Frontal cortex (tissue), 4 donors: ENCODE measurements around the gene SPEF2. TPM values are rescaled to one million over a fixed set of nuclear protein-coding genes. Genes with fewer than 3 reads are reported as not detected.
"Not testable (repeated sequence)": the region's sequence is repeated elsewhere in the genome, so short reads cannot be mapped to it uniquely, and the experiment has no call there.

Experiments
- DNase-seq, 2 donors: peaks; one replicate each; pipeline ENCODE4 v3.0.0; 2012; ENCODE audit warnings: low spot score in 2 of 2
- FAIRE-seq: peaks from 2 replicates; lab custom pipeline; 2012; peaks lifted over from hg19 to GRCh38; lab: Jason Lieb, UNC
- total RNA-seq: library from RNA; depleted of rRNA; stranded (reverse); fragments of >200 nt; gene quantifications from one replicate; pipeline ENCODE4 v1.2.3, GENCODE V29; 2014
- donor health status: control.
- donor health status: control.
- donor health status: control.

The SPEF2 gene
- total RNA-seq, 1 donor from 2014 or later = 12.2 TPM

DNA sequence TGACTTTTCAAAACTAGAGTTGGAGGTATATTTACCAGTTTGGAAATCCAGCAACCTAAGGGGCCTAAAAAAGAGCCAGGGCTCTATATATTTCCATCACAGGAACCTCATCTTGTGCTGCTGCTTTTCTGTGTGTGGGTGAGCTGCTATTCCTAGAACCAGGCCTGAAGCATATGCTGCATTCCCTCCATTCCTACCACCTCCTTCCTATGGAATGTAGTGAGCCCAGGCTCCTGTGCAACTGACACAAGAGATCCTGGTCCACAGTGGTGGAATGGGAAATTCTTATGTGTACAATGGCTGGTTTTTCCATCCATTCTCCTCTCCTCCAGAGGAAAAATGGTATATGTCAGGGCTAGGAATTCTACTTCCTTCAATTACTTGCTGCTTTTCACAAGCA is 39.1 kb downstream of the SPEF2 start:
- DNase-seq (no peak), FAIRE-seq (no peak)

DNA sequence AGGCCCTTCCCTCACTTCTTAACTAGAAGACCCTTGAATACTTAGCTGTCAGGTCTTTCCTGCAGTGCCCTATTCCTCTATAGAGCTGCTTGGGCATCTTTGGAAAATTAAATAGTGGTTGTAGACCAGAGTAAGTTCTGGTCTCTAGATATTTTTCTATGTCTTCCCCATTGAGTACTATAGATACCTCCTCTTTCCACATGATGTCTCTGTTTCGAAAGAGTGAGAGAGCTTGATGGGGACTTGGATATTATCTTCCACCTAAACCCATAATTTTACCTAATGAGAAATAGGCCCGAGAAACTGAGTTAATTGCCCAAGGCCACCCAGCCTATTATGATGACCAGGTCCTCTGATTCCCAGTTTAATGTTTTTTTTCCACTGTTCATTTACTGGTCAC is 40.2 kb downstream of the SPEF2 start:
- DNase-seq (no peak), FAIRE-seq (no peak)

DNA sequence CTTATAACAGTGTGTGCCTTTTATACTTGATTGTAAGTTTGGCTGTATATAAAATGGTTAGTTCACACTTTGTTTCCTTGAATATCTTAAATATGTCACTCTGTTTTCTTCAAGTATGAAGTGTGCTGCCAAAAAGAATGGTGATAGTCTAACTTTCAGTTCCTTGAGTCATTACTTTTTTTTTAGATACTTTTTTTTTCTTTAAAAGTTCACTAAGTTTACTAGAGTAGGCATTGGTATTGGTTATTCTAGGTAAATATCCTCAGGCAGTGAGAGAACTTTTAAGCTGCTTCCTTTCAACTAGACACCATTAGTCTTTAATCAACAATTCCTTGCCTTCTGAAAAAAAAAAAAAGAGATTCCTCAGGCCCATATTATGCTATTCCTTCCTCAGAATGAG is 41.9 kb downstream of the SPEF2 start:
- FAIRE-seq = no peak
- no peak for DNase-seq

DNA sequence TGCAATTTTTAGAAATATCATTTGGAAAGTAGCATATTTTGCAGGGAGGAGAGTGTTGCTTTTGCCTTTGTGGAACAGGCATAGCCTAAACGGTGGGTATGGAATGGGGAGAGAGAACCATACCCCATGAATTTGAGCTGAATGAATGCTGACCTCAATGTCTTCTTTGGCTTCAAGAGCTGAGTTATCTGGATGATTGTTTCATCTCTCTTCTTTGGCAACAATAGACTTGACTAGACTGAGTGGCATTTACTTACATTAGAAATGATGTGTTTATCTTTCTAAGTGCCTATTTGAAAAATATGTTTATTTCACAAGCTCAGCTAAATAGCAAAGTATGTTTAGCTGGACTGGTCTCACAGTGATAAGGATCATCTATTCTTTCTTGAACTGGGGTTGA is 42.8 kb downstream of the SPEF2 start:
- no peak for FAIRE-seq
- no peak for DNase-seq

DNA sequence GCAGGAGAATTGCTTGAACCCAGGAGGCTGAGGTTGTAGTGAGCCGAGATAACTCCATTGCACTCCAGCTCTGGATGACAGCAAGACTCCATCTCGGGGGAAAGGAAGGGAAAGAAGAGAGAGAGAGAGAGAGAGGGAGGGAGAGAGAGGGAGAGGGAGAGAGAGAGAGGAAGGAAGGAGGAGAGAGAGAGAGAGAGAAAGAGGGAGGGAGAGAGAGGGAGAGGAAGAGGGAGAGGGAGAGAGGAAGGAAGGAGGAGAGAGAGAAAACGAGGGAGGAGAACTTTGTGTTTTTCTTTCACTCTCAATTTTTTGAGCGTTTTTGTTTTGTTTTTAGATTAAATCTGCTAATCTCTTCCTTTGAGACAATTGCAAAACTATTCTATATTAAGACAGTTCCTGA is 46.9 kb downstream of the SPEF2 start:
- FAIRE-seq (no peak), DNase-seq (no peak)

DNA sequence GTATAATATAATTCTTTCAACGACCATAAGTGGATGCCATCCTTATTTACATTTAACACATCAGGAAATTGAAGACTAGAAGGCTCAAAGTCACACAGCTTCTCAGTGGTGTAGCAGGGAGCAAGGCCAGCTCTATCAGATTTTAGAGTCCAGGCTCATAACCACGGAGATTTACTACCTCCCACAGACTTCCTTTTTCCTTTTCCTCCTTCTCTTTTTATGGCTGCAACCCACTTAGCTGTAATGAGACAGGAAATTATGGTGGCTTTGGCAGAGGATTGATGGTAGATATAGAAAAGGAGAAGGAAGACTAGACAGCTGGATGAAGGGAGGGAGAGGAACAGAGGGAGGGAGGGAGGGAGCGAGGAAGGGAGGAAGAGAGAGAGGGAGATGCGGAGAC is 47.4 kb downstream of the SPEF2 start:
- no peak for DNase-seq
- no peak for FAIRE-seq

DNA sequence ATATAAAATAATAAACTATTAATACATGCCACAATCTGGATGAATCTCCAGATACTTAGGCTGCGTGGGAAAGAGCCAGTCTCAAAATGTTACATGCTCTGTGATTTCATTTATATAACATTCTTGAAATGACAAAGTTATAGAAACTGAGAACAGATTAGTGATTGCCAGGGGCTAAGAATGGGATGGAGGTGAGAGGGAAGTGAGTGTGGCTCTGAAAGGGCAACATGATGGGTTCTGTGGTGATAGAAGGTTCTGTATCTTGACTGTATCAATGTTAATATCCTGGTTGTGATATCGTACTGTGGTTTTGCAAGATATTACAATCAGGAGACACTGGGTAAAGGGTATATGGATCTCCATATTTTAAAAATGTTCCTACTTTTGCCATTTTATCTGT is 50.7 kb downstream of the SPEF2 start:
- no peak for DNase-seq
- FAIRE-seq = no peak

DNA sequence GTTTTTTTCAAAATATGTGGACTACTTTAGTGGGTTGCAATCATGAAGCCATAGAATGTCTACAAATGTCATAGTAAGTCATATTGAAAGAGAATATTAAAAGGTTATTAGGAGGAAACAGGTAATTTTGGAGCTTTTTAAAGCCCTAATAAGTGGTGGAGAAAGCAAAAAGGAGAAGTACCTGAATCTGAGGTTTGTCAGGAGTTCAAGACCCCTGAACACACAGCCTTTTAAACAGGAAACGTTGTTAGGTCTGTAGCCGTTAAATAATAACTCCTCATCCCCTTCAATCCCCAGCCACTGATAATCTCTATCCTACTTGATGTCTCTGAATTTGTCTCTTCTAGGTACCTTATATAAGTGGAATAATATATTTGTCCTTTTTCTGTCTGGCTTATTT is 51.1 kb downstream of the SPEF2 start:
- no peak for DNase-seq
- no peak for FAIRE-seq

DNA sequence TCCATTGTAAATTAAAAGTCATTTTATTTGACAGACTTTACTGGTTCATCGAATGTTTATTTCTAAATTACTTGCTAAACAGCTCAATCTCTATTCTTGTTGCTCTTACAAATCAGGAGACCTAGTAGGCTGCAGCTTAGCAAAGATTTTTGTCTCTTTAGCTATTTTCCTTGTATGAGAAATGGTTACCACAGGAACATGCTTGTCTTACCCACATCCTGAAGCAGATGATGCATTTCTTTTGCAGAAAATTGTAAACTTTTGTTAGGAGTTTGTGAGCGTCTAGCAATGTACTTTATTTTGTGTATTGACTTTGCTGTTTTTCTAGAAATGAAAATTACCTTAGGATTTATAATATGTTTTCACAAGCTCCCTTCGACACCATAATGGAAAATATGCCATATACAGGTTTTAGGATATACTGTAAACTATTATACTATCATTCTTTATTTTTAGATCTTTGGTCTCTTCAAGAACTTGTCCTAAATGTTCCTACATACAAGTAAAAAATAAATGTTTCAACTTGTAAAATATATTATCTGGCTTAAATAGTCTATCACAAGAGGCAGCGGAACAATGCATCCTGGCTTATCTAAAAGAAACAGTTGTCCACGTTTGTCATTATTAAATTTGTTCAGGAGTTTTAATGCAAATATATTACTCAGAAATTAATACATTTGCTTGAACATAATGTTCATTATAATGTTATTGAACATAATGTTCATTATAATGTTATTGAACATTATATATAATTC is 54.1 kb downstream of the SPEF2 start:
- DNase-seq (no peak), FAIRE-seq (no peak)

DNA sequence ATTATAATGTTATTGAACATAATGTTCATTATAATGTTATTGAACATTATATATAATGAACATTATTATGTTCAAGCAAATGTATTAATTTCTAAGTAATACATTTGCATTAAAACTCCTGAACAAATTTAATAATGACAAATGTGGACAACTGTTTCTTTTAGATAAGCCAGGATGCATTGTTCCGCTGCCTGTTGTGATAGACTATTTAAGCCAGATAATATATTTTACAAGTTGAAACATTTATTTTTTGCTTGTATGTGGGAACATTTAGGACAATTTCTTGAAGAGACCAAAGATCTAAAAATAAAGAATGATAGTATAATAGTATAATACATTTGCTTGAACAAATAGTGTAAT is 54.6 kb downstream of the SPEF2 start:
- DNase-seq, FAIRE-seq: not testable (repeated sequence)

DNA sequence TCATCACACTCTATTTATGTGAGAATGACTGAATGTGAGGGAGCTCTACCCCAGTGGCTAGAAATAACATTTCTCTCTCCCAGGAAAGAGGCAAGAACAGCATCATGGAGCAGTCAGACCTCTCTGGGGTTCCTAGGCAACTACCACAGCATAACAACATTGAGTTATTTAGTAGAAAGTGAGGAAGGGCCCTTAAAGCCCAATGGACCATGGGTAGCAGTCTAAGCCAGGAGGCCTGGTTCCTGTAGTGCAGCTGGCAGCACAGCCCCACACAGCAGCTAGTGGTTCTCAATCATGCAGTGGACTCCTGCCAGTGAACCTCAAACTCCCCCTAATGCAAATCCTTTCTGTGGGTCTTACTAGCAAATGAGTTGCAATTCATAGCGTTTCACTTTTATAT is 55.3 kb downstream of the SPEF2 start:
- no peak for FAIRE-seq
- no peak for DNase-seq

DNA sequence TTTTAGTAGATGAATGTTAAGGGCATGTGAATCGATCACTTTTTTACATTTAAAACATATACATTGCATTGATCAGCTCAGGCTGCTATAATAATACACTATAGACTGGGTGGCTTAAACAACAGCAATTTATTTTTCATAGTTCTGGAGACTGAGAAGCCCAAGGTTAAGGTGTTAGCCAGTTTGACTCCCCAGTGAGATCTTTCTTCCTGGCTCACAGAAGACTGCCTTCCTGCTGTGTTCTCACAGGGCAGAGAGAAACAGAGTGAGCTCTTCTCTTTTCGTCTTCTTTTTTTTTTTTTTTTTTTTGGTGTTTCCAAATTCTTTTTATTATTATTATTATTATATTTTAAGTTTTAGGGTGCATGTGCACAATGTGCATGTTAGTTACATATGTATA is 56.4 kb downstream of the SPEF2 start:
- DNase-seq (no peak), FAIRE-seq (no peak)

DNA sequence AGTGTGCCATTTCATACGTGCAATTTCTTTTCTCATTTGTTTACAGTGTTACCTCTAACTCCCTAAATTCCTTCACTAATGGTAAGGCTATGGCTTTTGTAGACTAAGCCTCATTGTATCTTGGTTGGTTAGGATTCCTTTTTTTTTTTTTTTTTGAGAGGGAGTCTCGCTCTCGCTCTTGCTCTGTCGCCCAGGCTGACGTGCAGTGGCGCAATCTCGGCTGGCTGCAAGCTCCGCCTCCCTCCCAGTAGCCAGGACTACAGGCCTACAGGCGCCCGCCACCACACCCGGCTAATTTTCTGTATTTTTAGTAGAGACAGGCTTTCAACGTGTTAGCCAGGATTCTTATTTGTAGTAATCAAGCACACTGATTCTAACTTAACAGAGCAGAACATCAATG is 57.7 kb downstream of the SPEF2 start:
- FAIRE-seq (no peak), DNase-seq (no peak)

DNA sequence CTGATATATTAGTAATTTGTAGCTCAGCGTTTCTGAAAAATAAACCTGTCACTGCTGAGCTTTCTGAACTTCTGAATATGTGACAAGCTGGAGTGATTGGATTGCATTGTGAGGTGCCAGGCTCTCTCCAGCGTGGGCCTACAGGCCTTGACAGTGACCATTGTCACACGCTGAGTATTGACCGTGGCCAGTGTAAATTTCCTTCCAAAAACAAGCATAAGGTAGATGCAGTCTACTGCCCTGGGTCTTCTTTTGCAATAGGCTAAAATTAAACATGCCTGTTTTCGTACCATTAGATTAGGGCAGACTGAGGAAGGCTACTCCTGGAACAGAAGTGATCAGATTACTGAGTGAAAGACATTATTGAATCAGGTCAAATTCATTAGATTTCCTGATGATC is 60.2 kb downstream of the SPEF2 start:
- DNase-seq = no peak
- FAIRE-seq = no peak

DNA sequence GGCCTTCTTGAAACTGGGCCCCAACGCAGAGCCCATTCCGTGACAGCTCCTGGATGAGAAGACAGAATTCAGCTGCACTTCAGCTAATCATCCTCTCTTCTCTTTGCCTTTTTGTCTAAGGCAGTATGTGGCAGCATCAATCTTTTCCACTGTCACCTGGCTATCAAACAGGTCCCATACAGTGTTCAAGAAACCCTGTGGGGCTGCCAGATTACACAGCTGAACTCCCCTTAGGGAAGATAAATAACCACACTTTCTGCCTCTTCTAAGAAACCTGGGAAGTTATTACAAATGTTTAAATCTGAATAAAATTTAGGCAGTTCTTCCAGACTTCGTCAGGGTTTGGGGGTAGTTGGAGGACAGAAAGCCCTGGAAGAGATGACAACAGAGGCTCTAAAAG is 61.0 kb downstream of the SPEF2 start:
- DNase-seq (no peak), FAIRE-seq (no peak)

DNA sequence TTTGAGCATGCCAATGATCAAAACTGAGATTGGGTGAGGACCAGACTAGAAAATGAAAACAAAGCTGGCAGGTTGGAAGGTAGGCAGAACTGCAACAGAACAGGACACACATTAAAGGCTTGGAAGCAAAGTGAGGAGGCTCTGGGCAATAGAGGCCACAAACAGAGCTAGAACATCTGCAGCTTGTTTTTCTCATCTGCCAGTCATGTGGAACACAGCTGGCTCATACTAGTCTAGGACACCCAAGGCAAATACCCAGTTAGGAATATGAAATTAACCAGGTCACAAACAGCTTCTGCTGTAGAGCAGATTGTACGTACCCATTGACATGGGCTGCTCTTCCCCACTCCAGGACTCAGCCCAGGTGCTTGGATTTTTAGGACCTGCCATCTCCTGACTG is 61.7 kb downstream of the SPEF2 start:
- FAIRE-seq (no peak), DNase-seq (no peak)

DNA sequence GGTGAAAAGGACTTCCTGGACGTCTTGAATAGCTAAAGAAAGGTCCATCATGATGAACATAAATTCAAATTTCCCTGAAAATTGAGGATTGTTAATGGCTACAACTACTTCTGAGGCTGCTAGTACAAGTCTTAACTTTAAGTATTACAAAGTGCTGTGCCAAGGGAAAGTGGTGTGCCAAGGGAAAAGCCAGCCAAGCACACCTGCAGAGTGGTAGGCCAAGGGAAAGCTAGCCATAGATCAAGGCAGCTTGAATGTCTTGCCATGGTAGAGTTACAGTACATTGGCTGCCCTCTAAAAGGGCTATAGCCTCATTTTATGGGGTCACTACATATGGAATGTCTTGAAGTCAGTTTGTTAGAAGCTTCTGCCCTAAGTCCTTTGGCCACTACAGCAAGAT is 64.2 kb downstream of the SPEF2 start:
- FAIRE-seq (no peak), DNase-seq (no peak)

DNA sequence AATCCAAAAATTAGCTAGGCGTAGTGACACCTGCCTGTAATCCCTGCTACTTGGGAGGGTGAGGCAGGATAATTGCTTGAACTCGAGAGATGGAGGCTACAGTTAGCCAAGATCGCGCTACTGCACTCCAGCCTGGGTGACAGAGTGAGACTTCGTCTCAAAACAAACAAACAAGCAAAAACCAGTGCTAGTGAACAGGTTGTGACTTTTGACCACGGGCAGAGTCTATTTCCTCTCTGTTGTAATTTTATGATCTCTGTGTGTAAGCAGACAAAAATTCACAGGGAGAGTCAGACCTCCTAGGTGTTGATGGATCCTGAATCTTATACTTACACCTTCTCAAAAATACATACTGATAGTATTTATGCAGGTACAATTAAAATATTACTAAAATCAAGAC is 65.8 kb downstream of the SPEF2 start:
- FAIRE-seq (no peak), DNase-seq (no peak)

DNA sequence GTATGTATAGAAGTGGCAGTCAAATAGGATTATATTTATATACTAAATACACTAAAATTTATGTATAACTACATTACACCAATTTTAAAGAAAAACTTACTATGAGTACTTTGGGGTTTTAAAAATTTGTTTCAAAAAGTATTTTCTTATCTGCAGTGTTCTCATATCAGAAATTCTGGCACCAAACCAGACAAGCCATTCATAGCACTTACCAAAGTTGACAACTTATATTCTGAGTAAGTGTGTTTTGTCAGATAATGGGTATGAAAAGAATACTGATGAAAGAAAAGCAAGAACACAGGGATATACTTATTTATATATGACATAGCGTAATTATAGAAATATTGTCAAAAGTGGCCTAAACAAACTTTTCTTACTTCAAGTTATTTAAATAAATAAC is 67.5 kb downstream of the SPEF2 start:
- DNase-seq = no peak
- no peak for FAIRE-seq

DNA sequence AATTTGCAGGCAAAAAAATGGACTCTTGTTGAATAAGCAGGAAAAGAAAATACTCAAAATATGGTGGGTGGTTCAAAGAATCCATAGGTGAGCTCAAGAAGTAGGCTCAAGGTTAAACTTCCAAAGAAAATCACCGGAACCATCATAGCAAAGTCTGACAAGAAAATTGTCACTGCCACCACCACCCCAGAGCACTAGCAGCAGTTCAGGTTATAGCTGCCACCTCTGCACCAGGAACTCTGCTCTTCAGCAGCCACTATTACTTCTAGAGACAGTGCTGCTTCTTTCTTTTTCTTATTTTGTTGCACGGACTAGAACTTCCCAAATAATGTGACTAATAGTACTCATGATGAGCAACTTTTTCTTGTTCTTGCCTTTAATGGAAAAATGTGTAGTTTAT is 70.3 kb downstream of the SPEF2 start:
- no peak for FAIRE-seq
- DNase-seq = no peak

DNA sequence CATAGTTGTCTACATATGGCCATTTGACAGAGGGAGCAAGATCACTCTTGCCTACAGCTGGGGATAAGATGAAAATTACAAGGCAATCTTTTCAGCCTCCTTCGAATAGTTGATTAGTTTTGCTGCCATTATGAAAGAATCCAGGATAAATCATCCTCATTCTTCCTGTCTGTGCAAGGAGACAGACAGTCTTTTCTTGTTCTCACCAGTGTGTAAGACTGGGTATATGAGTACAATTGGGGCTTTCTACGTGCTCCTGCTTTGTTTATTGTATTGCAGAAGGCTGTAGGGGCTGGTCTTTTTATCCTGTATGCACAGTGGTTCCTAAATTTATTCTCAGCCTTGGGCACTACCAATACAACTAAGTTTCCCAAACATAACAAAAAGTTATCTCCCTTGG is 76.8 kb downstream of the SPEF2 start:
- FAIRE-seq = peak; percentile 6

DNA sequence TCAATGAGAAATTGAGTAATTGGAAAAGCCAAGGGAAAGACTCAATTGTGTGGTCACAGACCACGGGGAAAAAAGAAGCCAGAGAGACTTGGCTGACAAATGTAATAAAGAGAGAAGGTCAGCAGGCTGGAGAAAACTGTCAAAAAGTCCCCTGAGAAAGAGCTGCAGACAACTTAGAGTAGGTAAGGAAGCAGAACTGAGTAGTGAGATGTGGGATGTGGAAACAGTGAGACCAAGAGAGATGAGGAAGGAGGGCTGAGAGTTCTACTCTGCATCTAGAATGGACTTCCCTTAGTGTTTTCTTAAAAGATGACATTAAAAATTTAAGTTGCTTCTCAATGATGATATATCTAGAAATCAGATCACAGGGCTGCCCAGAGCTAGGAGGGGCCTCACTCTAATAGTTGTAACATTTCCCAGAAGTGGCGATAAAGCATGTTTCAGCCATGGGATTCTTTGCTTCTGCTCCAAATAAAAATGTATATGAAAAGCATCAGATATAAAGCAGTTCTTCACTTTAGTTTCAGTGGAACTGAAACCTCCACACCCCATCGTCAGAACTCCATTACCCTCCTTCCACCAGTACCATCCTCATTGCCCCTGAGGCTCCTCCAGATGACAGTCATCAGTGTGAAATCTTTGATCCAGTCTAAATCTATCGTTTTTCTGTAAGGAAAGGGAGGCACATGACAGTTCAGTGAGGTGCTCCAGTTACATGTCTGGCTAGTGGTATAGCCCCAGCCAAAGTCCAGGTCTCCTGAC is 80.6 kb downstream of the SPEF2 start:
- no peak for DNase-seq

More for the DNA sequence above, 76.8 kb downstream of the SPEF2 start:
- DNase-seq = peak in 1 of 2 donors; percentile 1

More for the DNA sequence above, 80.6 kb downstream of the SPEF2 start:
- FAIRE-seq = no peak
